ENCODE data around the gene GPR157.

- TF ChIP-seq EZH2 (IDR thresholded peaks at IDR 0.05; ENCODE audit: low read length, unreplicated experiment) = no peak
- no peak for TF ChIP-seq CTCF (conservative IDR thresholded peaks at IDR 0.05; ENCODE audit: low read depth, low read length)
Observed at GRCh38 chr1:9078015-9078751, 50.7 kb downstream of the GPR157 start.
